ENCODE results near the gene MAN1A1.

- TF ChIP-seq, protein P1, sequence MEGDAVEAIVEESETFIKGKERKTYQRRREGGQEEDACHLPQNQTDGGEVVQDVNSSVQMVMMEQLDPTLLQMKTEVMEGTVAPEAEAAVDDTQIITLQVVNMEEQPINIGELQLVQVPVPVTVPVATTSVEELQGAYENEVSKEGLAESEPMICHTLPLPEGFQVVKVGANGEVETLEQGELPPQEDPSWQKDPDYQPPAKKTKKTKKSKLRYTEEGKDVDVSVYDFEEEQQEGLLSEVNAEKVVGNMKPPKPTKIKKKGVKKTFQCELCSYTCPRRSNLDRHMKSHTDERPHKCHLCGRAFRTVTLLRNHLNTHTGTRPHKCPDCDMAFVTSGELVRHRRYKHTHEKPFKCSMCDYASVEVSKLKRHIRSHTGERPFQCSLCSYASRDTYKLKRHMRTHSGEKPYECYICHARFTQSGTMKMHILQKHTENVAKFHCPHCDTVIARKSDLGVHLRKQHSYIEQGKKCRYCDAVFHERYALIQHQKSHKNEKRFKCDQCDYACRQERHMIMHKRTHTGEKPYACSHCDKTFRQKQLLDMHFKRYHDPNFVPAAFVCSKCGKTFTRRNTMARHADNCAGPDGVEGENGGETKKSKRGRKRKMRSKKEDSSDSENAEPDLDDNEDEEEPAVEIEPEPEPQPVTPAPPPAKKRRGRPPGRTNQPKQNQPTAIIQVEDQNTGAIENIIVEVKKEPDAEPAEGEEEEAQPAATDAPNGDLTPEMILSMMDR (IDR thresholded peaks at IDR 0.05) = no peak
- TF ChIP-seq POLR2A (IDR thresholded peaks at IDR 0.05) = no peak
- no peak for TF ChIP-seq POLR2AphosphoS5 (IDR thresholded peaks at IDR 0.05)
Observed at GRCh38 chr6:119280080-119280479, 69.5 kb downstream of the MAN1A1 start.

Data from suprapubic skin (tissue), 4 donors.